Prostate gland (tissue), 2 donors: Measurements from ENCODE around the gene SUGCT. TPM values are rescaled to one million over a fixed set of nuclear protein-coding genes. Genes with fewer than 3 reads are reported as not detected.

Source experiments
- DNase-seq: peaks from one replicate; pipeline ENCODE4 v3.0.0-alpha.2; 2019; ENCODE audit warnings: low spot score
- H3K27ac ChIP-seq, 2 donors: fragments of 200-600 bp; sonication (generic); 2 replicates each; pipeline ENCODE4 v1.5.1; 2017 to 2019
- H3K27me3 ChIP-seq: fragments of 200-600 bp; sonication (generic); replicated peaks from 2 replicates; pipeline ENCODE4 v1.5.1; 2019; ENCODE audit not compliant: insufficient read depth
- H3K36me3 ChIP-seq, 2 donors: fragments of 200-600 bp; sonication (generic); 1 replicate in 1 of 2; 2 replicates in 1 of 2; pipeline versions ENCODE4 v1.5.1 to v1.8.1; 2017 to 2019
- H3K4me1 ChIP-seq: fragments of 200-600 bp; sonication (generic); replicated peaks from 2 replicates; pipeline ENCODE4 v1.5.1; 2019
- H3K4me3 ChIP-seq, 2 donors: fragments of 200-600 bp; sonication (generic); 2 replicates each; pipeline ENCODE4 v1.5.1; 2017 to 2019
- H3K9me3 ChIP-seq: fragments of 200-600 bp; sonication (generic); 2 replicates; pipeline ENCODE4 v1.5.1; 2017
- CTCF ChIP-seq, 4 experiments: fragments of 200-600 bp in 2 of 4; fragments of 450-650 bp in 2 of 4; sonication (generic) in 2 of 4; IDR thresholded peaks; 1 replicate in 3 of 4; 2 replicates in 1 of 4; pipeline ENCODE4 v1.5.1; 2016 to 2019; ENCODE audit warnings: antibody characterized with exemption in 4 of 4, mild to moderate bottlenecking in 2 of 4, moderate library complexity in 2 of 4
- POLR2A ChIP-seq: fragments of 450-650 bp; IDR thresholded peaks from one replicate; pipeline ENCODE4 v1.6.1; 2016; ENCODE audit warnings: antibody characterized with exemption, mild to moderate bottlenecking
- POLR2AphosphoS5 ChIP-seq: sonication (generic); formaldehyde crosslinking; IDR thresholded peaks from one replicate; pipeline ENCODE4 v1.6.1; 2017; ENCODE audit warnings: antibody characterized with exemption
- WGBS: methylation state at CpG from one replicate; pipeline ENCODE4 v1.1.5; 2018; 5-methylcytosine and 5-hydroxymethylcytosine counted together
- intact Hi-C: fragments of 100-400 bp; cut with DNase I; formaldehyde crosslinking; loops from one replicate; pipeline ENCODE4 v1.14.2; 2022
- total RNA-seq, 2 donors: library from RNA; depleted of rRNA; stranded (reverse); fragments of >200 nt; gene quantifications; one replicate each; pipeline ENCODE4 v1.1.0, GENCODE V29; 2016

Gene SUGCT
- total RNA-seq, 2 donors from 2014 or later = 2.2 to 3.2 TPM

GRCh38 chr7:40675741-40676140 is 540.9 kb downstream of the SUGCT start:
- intact Hi-C loops = no loop called here
- DNase-seq = no peak
- Histone ChIP-seq H3K9me3 (no peaks in the 10 kb centered on the region), H3K36me3 (no peaks in the 10 kb centered on the region), H3K4me1 (no peaks in the 10 kb centered on the region), H3K27ac (no peak overlapping the region), H3K27me3 (no peaks in the 10 kb centered on the region), H3K4me3 (no peak overlapping the region)
- no peak for TF ChIP-seq POLR2AphosphoS5
- WGBS = 93% methylated on average over 3 of the region's 3 CpGs

- H3K9me3 ChIP-seq = no peaks in the 10 kb centered on the region
- DNase-seq = no peak
- no peak overlapping the region for H3K27ac ChIP-seq
- H3K4me3 ChIP-seq = no peak overlapping the region
- 95% methylated on average over 6 of the region's 6 CpGs for WGBS
- H3K4me1 ChIP-seq = no peaks in the 10 kb centered on the region
- H3K36me3 ChIP-seq = no peaks in the 10 kb centered on the region
- intact Hi-C loops = no loop called here
- TF ChIP-seq POLR2A (no peak), CTCF (IDR thresholded peaks at IDR 0.05) (no peak), POLR2AphosphoS5 (no peak)
- no peaks in the 10 kb centered on the region for H3K27me3 ChIP-seq
These were observed 541.4 kb downstream of the SUGCT start for GRCh38 chr7:40676221-40676620.

GRCh38 chr7:40680657-40681056 is 545.9 kb downstream of the SUGCT start:
- Histone ChIP-seq H3K27me3 (no peaks in the 10 kb centered on the region), H3K9me3 (no peaks in the 10 kb centered on the region), H3K27ac (no peak overlapping the region), H3K36me3 (no peaks in the 10 kb centered on the region), H3K4me1 (no peaks in the 10 kb centered on the region), H3K4me3 (no peak overlapping the region)
- WGBS = 97% methylated on average over 1 of the region's 1 CpG
- intact Hi-C loops = no loop called here
- no peak for DNase-seq
- no peak for TF ChIP-seq POLR2A
- TF ChIP-seq CTCF (IDR thresholded peaks at IDR 0.05) = no peak
- no peak for TF ChIP-seq POLR2AphosphoS5

- Histone ChIP-seq H3K27ac (no peak overlapping the region), H3K27me3 (no peaks in the 10 kb centered on the region), H3K4me1 (no peaks in the 10 kb centered on the region), H3K9me3 (no peaks in the 10 kb centered on the region), H3K4me3 (no peak overlapping the region), H3K36me3 (no peaks in the 10 kb centered on the region)
- intact Hi-C loops = no loop called here
- no peak for DNase-seq
- no peak for TF ChIP-seq CTCF (IDR thresholded peaks at IDR 0.05)
These were observed 547.9 kb downstream of the SUGCT start for GRCh38 chr7:40682696-40683095.

- no peak for DNase-seq
- no peak overlapping the region for H3K27ac ChIP-seq
- WGBS = 51% methylated on average over 6 of the region's 6 CpGs
- intact Hi-C loops = no loop called here
- H3K4me1 ChIP-seq = no peaks in the 10 kb centered on the region
- no peak overlapping the region for H3K4me3 ChIP-seq
- H3K27me3 ChIP-seq = no peaks in the 10 kb centered on the region
- TF ChIP-seq POLR2AphosphoS5 = no peak
- no peak for TF ChIP-seq CTCF (IDR thresholded peaks at IDR 0.05)
- no peak for TF ChIP-seq POLR2A
- H3K9me3 ChIP-seq = no peaks in the 10 kb centered on the region
- no peaks in the 10 kb centered on the region for H3K36me3 ChIP-seq
These were observed 559.4 kb downstream of the SUGCT start for GRCh38 chr7:40694026-40694809.
